ENCODE measurements around the gene ZSCAN12. TPM values are rescaled to one million over a fixed set of nuclear protein-coding genes. Genes with fewer than 3 reads are reported as not detected.

ZSCAN12 gene
- total RNA-seq, 1 experiment from 2014 or later = 7.8 TPM

- CTCF ChIA-PET = no interaction called here
- no peak overlapping the region for H3K27ac Mint-ChIP-seq
- POLR2A ChIA-PET = no interaction called here
- no peaks in the 10 kb centered on the region for H3K27me3 Mint-ChIP-seq (ENCODE audit: low read depth)
- DNase-seq (ENCODE audit: low spot score) (no peak), ATAC-seq (no peak)
- peaks cover 16% of the 10 kb centered on the region for H3K36me3 Mint-ChIP-seq
- no peaks in the 10 kb centered on the region for H3K9me3 Mint-ChIP-seq
- H3K4me3 Mint-ChIP-seq = no peak overlapping the region
- TF ChIP-seq RELA (CRISPR knock-in tag; IDR thresholded peaks at IDR 0.05; ENCODE audit: borderline replicate concordance) = no peak
- TF ChIP-seq MXD4 (CRISPR knock-in tag; IDR thresholded peaks at IDR 0.05; ENCODE audit: borderline replicate concordance) = no peak
- TF ChIP-seq FOXJ3 (CRISPR knock-in tag; IDR thresholded peaks at IDR 0.05; ENCODE audit: borderline replicate concordance) = no peak
- TF ChIP-seq ERG (CRISPR knock-in tag; IDR thresholded peaks at IDR 0.05) = no peak
- TF ChIP-seq STAT6 (CRISPR knock-in tag; conservative IDR thresholded peaks at IDR 0.05; ENCODE audit: low read depth) = no peak
- no peak for TF ChIP-seq ATF3 (CRISPR knock-in tag; conservative IDR thresholded peaks at IDR 0.05)
- TF ChIP-seq ZNF425 (CRISPR knock-in tag; conservative IDR thresholded peaks at IDR 0.05) = no peak
- TF ChIP-seq GRHL2 (CRISPR knock-in tag; IDR thresholded peaks at IDR 0.05; ENCODE audit: insufficient replicate concordance, severe bottlenecking) = no peak
- no peak for TF ChIP-seq HMGXB4 (CRISPR knock-in tag; IDR thresholded peaks at IDR 0.05)
- no peak for TF ChIP-seq ZNF512 (CRISPR knock-in tag; IDR thresholded peaks at IDR 0.05; ENCODE audit: borderline replicate concordance)
- no peak for TF ChIP-seq PRDM15 (CRISPR knock-in tag; IDR thresholded peaks at IDR 0.05)
- TF ChIP-seq ZNF423 (CRISPR knock-in tag; IDR thresholded peaks at IDR 0.05) = no peak
- no peak for TF ChIP-seq USF2 (CRISPR knock-in tag; IDR thresholded peaks at IDR 0.05)
- no peak for TF ChIP-seq PREB (CRISPR knock-in tag; IDR thresholded peaks at IDR 0.05; ENCODE audit: borderline replicate concordance)
- H3K4me1 Mint-ChIP-seq = no peaks in the 10 kb centered on the region
Measured at GRCh38 chr6:28369463-28369862, 30.1 kb downstream of the ZSCAN12 start.
